Thyroid gland (tissue), 4 donors: ENCODE measurements around the gene HMGB1. TPM values are rescaled to one million over a fixed set of nuclear protein-coding genes. Genes with fewer than 3 reads are reported as not detected.
"Not testable (repeated sequence)": the region's sequence is repeated elsewhere in the genome, so short reads cannot be mapped to it uniquely, and the experiment has no call there.

Experiments used
- DNase-seq, 2 donors: peaks; one replicate each; pipeline ENCODE4 v3.0.0-alpha.2; 2019
- H3K27ac ChIP-seq, 3 donors: fragments of 200-600 bp; sonication (generic); 1 replicate in 2 of 3; 2 replicates in 1 of 3; pipeline ENCODE4 v1.5.1; 2016 to 2019; ENCODE audit warnings: mild to moderate bottlenecking in 1 of 3, moderate library complexity in 1 of 3
- H3K27me3 ChIP-seq: fragments of 200-600 bp; sonication (generic); one replicate; pipeline ENCODE4 v1.5.1; 2019
- H3K36me3 ChIP-seq, 2 donors: fragments of 200-600 bp; sonication (generic); one replicate each; pipeline ENCODE4 v1.5.1; 2016 to 2019
- H3K4me1 ChIP-seq, 2 donors: fragments of 200-600 bp; sonication (generic); one replicate each; pipeline ENCODE4 v1.5.1; 2017 to 2019
- H3K4me3 ChIP-seq, 3 donors: fragments of 200-600 bp; sonication (generic); replicated peaks in 1 of 3; 1 replicate in 2 of 3; 2 replicates in 1 of 3; pipeline ENCODE4 v1.5.1; 2016; ENCODE audit warnings: mild to moderate bottlenecking in 1 of 3
- H3K9me3 ChIP-seq: fragments of 200-600 bp; sonication (generic); one replicate; pipeline ENCODE4 v1.5.1; 2017
- CTCF ChIP-seq, 6 experiments: fragments of 200-600 bp in 3 of 6; fragments of 450-650 bp in 3 of 6; sonication (generic) in 3 of 6; IDR thresholded peaks; one replicate each; pipeline ENCODE4 v1.5.1; 2016 to 2019; ENCODE audit warnings: antibody characterized with exemption in 6 of 6, mild to moderate bottlenecking in 2 of 6, inconsistent platforms in 1 of 6, moderate library complexity in 1 of 6
- POLR2A ChIP-seq, 2 donors: fragments of 450-650 bp; IDR thresholded peaks; one replicate each; pipeline ENCODE4 v1.6.1; 2017; ENCODE audit warnings: antibody characterized with exemption in 2 of 2, mild to moderate bottlenecking in 2 of 2, moderate library complexity in 1 of 2
- WGBS, 2 donors: methylation state at CpG; one replicate each; pipeline ENCODE4 v1.1.5; 2017; 5-methylcytosine and 5-hydroxymethylcytosine counted together
- intact Hi-C: fragments of 100-400 bp; cut with DNase I; formaldehyde crosslinking; loops from one replicate; pipeline ENCODE4 v1.15.1; 2023
- total RNA-seq, 4 donors: library from RNA; depleted of rRNA; stranded (reverse); fragments of >200 nt; gene quantifications; one replicate each; pipeline ENCODE4 v1.2.3, GENCODE V29; 2016

Gene HMGB1
- total RNA-seq, 4 donors from 2014 or later, result 255 to 467 (median 327) TPM

DNA sequence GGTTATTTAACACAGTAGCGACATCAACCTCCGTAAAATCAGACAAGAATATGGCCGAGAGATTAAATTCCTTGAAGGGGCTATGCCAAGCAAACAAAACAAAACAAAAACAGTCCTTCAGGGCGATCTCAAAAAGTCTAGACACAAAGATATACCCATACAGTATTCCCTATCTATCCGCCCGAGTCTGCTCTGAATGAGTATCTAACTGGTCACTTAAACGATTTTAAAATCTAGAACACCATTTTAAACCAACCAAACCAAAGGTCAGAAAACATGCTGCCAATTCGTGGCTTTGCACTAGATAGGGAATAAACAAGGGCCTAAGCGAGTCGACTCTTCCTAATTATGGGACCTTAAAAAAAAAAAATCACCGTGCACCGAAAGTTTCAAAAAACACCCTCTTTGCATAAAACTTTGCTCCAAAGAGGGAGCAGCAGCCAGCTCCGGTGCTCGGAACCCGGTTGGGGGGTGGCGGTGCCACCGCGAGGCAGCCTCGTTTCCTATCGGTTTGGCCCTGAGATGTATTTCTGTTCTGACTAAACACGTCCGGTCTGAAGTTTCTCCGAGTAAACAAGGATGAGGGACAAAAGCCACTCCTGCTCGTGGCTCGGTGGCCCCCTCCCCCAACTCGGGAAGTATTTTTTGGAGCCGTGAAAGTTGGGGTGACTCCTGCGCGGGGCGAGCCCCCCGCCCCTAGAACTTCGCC lies 1.8 kb downstream of the HMGB1 start:
- intact Hi-C loops, result loop anchor here (5.0 to 10.0 kb wide), 3 partner anchors 151 to 341 kb away; partner anchors contain the start of gene USPL1
- peaks cover 16 to 25% of the 10 kb centered on the region in 2 donors for H3K4me1 ChIP-seq
- no peaks in the 10 kb centered on the region for H3K27me3 ChIP-seq
- H3K27ac ChIP-seq, result peak overlapping the region; percentile 93 to 99 (median 95)
- peak overlapping the region; percentile 9 to 48 (median 12) for H3K4me3 ChIP-seq
- 3% methylated on average over 23 to 28 of the region's 32 CpGs for WGBS, 2 donors
- no peak for TF ChIP-seq CTCF (IDR thresholded peaks at IDR 0.05)
- no peak for TF ChIP-seq POLR2A (IDR thresholded peaks at IDR 0.05)
- no peaks in the 10 kb centered on the region for H3K9me3 ChIP-seq
- H3K36me3 ChIP-seq, result peaks cover 0 to 21% of the 10 kb centered on the region in 2 donors
- DNase-seq, result peak; percentile 62 to 68

- TF ChIP-seq CTCF (IDR thresholded peaks at IDR 0.05), result peak in 4 of 6 experiments; percentile 33 to 61 (median 52)
- not testable (repeated sequence) for H3K9me3 ChIP-seq, DNase-seq, H3K4me3 ChIP-seq, H3K27me3 ChIP-seq
- Histone ChIP-seq H3K27ac (peak overlapping the region in 1 of 3 donors; percentile 24), H3K36me3 (peaks cover 0 to 24% of the 10 kb centered on the region in 2 donors), H3K4me1 (peaks cover 16 to 25% of the 10 kb centered on the region in 2 donors)
- 87 to 89% methylated on average over 3 of the region's 3 CpGs for WGBS, 2 donors
- intact Hi-C loops, result loop anchor here (5.0 to 10.0 kb wide), 3 partner anchors 153 to 343 kb away; partner anchors contain the start of gene USPL1
Measured at GRCh38 chr13:30461279-30462066, 4.3 kb downstream of the HMGB1 start.

GRCh38 chr13:30457306-30457891 lies 8.3 kb downstream of the HMGB1 start:
- intact Hi-C loops, result loop anchor here (10.0 kb wide), 1 partner anchor 53 kb away; no protein-coding TSS in a partner anchor
- no peak for DNase-seq
- no peak for TF ChIP-seq POLR2A (IDR thresholded peaks at IDR 0.05)
- no peak for TF ChIP-seq CTCF (IDR thresholded peaks at IDR 0.05)
- Histone ChIP-seq H3K27me3 (no peaks in the 10 kb centered on the region), H3K9me3 (no peaks in the 10 kb centered on the region), H3K27ac (no peak overlapping the region), H3K36me3 (peaks cover 0 to 16% of the 10 kb centered on the region in 2 donors), H3K4me1 (peaks cover 0 to 7% of the 10 kb centered on the region in 2 donors), H3K4me3 (no peak overlapping the region)
- WGBS, 2 donors, result 64 to 82% methylated on average over 3 of the region's 3 CpGs

- Histone ChIP-seq H3K36me3 (peaks cover 0 to 6% of the 10 kb centered on the region in 2 donors), H3K9me3 (no peaks in the 10 kb centered on the region), H3K27ac (no peak overlapping the region), H3K4me1 (no peaks in the 10 kb centered on the region), H3K27me3 (no peaks in the 10 kb centered on the region), H3K4me3 (no peak overlapping the region)
- WGBS, 2 donors, result 69 to 76% methylated on average over 3 of the region's 3 CpGs
- no peak for DNase-seq
- TF ChIP-seq POLR2A (IDR thresholded peaks at IDR 0.05) (no peak), CTCF (IDR thresholded peaks at IDR 0.05) (no peak)
- intact Hi-C loops, result loop anchor here (10.0 kb wide), 1 partner anchor 51 kb away; no protein-coding TSS in a partner anchor
Measured at GRCh38 chr13:30456290-30456689, 9.4 kb downstream of the HMGB1 start.
